ENCODE results near the gene PLEKHM3.

Gene PLEKHM3

DNA sequence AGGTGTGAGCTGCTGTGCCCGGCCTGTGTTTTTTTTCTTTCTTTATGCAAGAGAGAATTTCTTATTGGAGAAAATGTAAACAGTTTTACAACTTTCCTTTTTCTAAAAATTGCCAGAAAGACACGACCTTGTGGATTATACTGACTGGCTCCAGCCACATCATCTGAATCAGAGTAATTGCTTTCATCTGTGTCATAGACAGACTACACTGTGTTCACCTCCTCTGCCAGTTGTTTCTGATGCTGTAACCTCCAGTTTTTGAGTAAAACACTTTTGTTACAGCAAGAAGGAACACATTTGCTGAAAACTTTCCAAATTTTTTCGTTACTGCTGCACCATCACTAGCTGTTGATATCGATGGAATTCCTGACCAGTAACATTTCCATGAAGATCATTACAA, 43.9 kb upstream of the PLEKHM3 start:
- TF ChIP-seq EZH2phosphoT487 (IDR thresholded peaks at IDR 0.05; ENCODE audit: borderline replicate concordance), result no peak
- TF ChIP-seq, protein P1, sequence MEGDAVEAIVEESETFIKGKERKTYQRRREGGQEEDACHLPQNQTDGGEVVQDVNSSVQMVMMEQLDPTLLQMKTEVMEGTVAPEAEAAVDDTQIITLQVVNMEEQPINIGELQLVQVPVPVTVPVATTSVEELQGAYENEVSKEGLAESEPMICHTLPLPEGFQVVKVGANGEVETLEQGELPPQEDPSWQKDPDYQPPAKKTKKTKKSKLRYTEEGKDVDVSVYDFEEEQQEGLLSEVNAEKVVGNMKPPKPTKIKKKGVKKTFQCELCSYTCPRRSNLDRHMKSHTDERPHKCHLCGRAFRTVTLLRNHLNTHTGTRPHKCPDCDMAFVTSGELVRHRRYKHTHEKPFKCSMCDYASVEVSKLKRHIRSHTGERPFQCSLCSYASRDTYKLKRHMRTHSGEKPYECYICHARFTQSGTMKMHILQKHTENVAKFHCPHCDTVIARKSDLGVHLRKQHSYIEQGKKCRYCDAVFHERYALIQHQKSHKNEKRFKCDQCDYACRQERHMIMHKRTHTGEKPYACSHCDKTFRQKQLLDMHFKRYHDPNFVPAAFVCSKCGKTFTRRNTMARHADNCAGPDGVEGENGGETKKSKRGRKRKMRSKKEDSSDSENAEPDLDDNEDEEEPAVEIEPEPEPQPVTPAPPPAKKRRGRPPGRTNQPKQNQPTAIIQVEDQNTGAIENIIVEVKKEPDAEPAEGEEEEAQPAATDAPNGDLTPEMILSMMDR (conservative IDR thresholded peaks at IDR 0.05; ENCODE audit: low read length), result no peak
- no peaks in the 10 kb centered on the region for H3K79me2 ChIP-seq (ENCODE audit: insufficient read depth, low read length)
- no peaks in the 10 kb centered on the region for H3K36me3 ChIP-seq (ENCODE audit: insufficient read depth, low read length)
- H4K20me1 ChIP-seq (ENCODE audit: insufficient read depth, low read length, poor library complexity, severe bottlenecking), result no peaks in the 10 kb centered on the region
- no peak overlapping the region for H3K9ac ChIP-seq (ENCODE audit: low read depth, low read length, poor library complexity, severe bottlenecking)
- H3K27me3 ChIP-seq (ENCODE audit: insufficient read depth, low read length, poor library complexity, severe bottlenecking), result no peaks in the 10 kb centered on the region
- no peak overlapping the region for H2AFZ ChIP-seq (ENCODE audit: low read length)
- H3K4me2 ChIP-seq (ENCODE audit: low read depth, low read length, poor library complexity, severe bottlenecking), result no peak overlapping the region
- no peaks in the 10 kb centered on the region for H3K9me3 ChIP-seq (ENCODE audit: insufficient read depth, low read depth, low read length)
- no peaks in the 10 kb centered on the region for H3K9me2 ChIP-seq (replicated peaks; ENCODE audit: low read depth, low read length)
- no peaks in the 10 kb centered on the region for H3K4me1 ChIP-seq (ENCODE audit: insufficient read depth, low read length, poor library complexity, severe bottlenecking)
- no peak overlapping the region for H3K4me3 ChIP-seq (ENCODE audit: low read length, poor library complexity, severe bottlenecking)
- no peaks in the 10 kb centered on the region for H3F3A ChIP-seq (ENCODE audit: low read depth)

DNA sequence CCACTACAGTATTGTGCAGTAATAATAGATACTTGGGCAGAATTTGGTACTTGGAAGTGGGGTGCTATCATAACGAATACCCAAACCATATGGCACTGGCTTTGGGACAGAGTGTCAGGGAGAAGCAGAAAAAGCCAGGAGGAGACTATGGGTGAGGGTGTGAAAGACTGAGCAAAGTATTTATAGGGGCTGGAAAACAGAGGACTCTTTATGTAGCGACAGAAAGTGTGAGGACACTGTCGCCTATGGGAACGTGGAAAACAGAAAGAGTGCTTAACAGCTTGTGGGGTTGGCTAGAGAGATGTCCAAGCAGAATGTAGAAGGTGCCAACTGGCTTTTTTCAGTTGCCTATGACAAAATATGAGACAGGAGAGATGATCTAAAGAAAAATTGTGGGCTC, 40.7 kb upstream of the PLEKHM3 start:
- no peak overlapping the region for H3K4me3 ChIP-seq (ENCODE audit: low read length, poor library complexity, severe bottlenecking)
- no peaks in the 10 kb centered on the region for H4K20me1 ChIP-seq (ENCODE audit: insufficient read depth, low read length, poor library complexity, severe bottlenecking)
- H3K27me3 ChIP-seq (ENCODE audit: insufficient read depth, low read length, poor library complexity, severe bottlenecking), result no peaks in the 10 kb centered on the region
- H3K36me3 ChIP-seq (ENCODE audit: insufficient read depth, low read length), result no peaks in the 10 kb centered on the region
- H3K9ac ChIP-seq (ENCODE audit: low read depth, low read length, poor library complexity, severe bottlenecking), result no peak overlapping the region
- H2AFZ ChIP-seq (ENCODE audit: low read length), result 0 out of 2 replicates have a peak overlapping the region, but pooled peaks have one; percentile 13
- peaks cover 7% of the 10 kb centered on the region for H3K4me1 ChIP-seq (ENCODE audit: insufficient read depth, low read length, poor library complexity, severe bottlenecking)
- no peak for TF ChIP-seq EZH2phosphoT487 (IDR thresholded peaks at IDR 0.05; ENCODE audit: borderline replicate concordance)
- TF ChIP-seq, protein P1 (conservative IDR thresholded peaks at IDR 0.05; ENCODE audit: low read length), result no peak
- no peak overlapping the region for H3K4me2 ChIP-seq (ENCODE audit: low read depth, low read length, poor library complexity, severe bottlenecking)
- H3F3A ChIP-seq (ENCODE audit: low read depth), result no peaks in the 10 kb centered on the region
- no peaks in the 10 kb centered on the region for H3K9me3 ChIP-seq (ENCODE audit: insufficient read depth, low read depth, low read length)
- H3K79me2 ChIP-seq (ENCODE audit: insufficient read depth, low read length), result no peaks in the 10 kb centered on the region
- H3K9me2 ChIP-seq (replicated peaks; ENCODE audit: low read depth, low read length), result no peaks in the 10 kb centered on the region

DNA sequence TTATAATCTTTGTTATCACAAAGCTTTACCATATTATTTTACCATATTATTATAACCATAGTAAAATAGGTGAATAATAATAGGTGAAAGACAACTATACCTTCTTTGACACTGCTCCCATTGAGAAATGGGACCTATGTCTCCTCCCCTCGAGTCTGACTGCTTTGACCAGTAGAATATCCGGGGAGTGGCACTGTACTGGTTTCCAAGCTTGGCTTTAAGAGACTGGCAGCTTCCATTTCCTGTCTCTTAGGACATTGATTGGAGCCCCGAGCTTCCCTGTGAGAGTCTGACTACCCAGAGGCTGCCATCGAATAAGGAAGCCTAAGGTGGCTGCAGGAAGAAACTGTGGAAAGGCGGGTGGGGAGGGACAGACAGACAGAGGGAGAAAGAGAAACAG, 40.1 kb upstream of the PLEKHM3 start:
- TF ChIP-seq, protein P1 (conservative IDR thresholded peaks at IDR 0.05; ENCODE audit: low read length), result no peak
- Histone ChIP-seq H3K36me3 (ENCODE audit: insufficient read depth, low read length) (no peaks in the 10 kb centered on the region), H3K9me3 (ENCODE audit: insufficient read depth, low read depth, low read length) (no peaks in the 10 kb centered on the region), H3K4me2 (ENCODE audit: low read depth, low read length, poor library complexity, severe bottlenecking) (no peak overlapping the region), H3K27me3 (ENCODE audit: insufficient read depth, low read length, poor library complexity, severe bottlenecking) (no peaks in the 10 kb centered on the region), H3K4me1 (ENCODE audit: insufficient read depth, low read length, poor library complexity, severe bottlenecking) (peaks cover 7% of the 10 kb centered on the region), H3F3A (ENCODE audit: low read depth) (no peaks in the 10 kb centered on the region), H3K79me2 (ENCODE audit: insufficient read depth, low read length) (no peaks in the 10 kb centered on the region), H3K9me2 (replicated peaks; ENCODE audit: low read depth, low read length) (no peaks in the 10 kb centered on the region), H2AFZ (ENCODE audit: low read length) (0 out of 2 replicates have a peak overlapping the region, but pooled peaks have one; percentile 13), H3K4me3 (ENCODE audit: low read length, poor library complexity, severe bottlenecking) (no peak overlapping the region), H3K9ac (ENCODE audit: low read depth, low read length, poor library complexity, severe bottlenecking) (no peak overlapping the region), H4K20me1 (ENCODE audit: insufficient read depth, low read length, poor library complexity, severe bottlenecking) (no peaks in the 10 kb centered on the region)
